GM19035 (cell line): Measurements from ENCODE around the gene CCDC116.
"Not testable (repeated sequence)": the region's sequence is repeated elsewhere in the genome, so short reads cannot be mapped to it uniquely, and the experiment has no call there.

ENCODE experiments used
- ATAC-seq: cut with Tn5 transposase; IDR thresholded peaks from one replicate; pipeline ENCODE4 v1.9.1; 2021; ENCODE audit not compliant: unreplicated experiment

The CCDC116 gene

GRCh38 chr22:21632237-21632895, at the start of gene CCDC116:
CCDC116 (plus strand) TSS chr22:21632760; CDS start chr22:21633182, 422 bp downstream.
- no peak for ATAC-seq

- ATAC-seq, result no peak
Observed at GRCh38 chr22:21582801-21583740, 49.5 kb upstream of the CCDC116 start.

GRCh38 chr22:21585389-21585788, 47.2 kb upstream of the CCDC116 start:
- ATAC-seq, result no peak

- ATAC-seq, result peak; percentile 83
Observed at GRCh38 chr22:21587803-21588611, 44.6 kb upstream of the CCDC116 start.

- ATAC-seq, result no peak
Observed at GRCh38 chr22:21589396-21589795, 43.2 kb upstream of the CCDC116 start.

GRCh38 chr22:21590809-21591641, 41.5 kb upstream of the CCDC116 start:
- ATAC-seq, result no peak

- no peak for ATAC-seq
Observed at GRCh38 chr22:21591695-21592094, 40.9 kb upstream of the CCDC116 start.

- no peak for ATAC-seq
Observed at GRCh38 chr22:21592422-21592821, 40.1 kb upstream of the CCDC116 start.

GRCh38 chr22:21593406-21594232, 38.9 kb upstream of the CCDC116 start:
- ATAC-seq, result no peak

GRCh38 chr22:21594865-21595452, 37.6 kb upstream of the CCDC116 start:
- no peak for ATAC-seq

- ATAC-seq, result not testable (repeated sequence)
Observed at GRCh38 chr22:21596356-21597135, 36.0 kb upstream of the CCDC116 start.

GRCh38 chr22:21598302-21598701, 34.3 kb upstream of the CCDC116 start:
- ATAC-seq, result no peak

GRCh38 chr22:21599053-21599893, 33.3 kb upstream of the CCDC116 start:
- no peak for ATAC-seq

GRCh38 chr22:21602579-21602978, 30.0 kb upstream of the CCDC116 start:
- no peak for ATAC-seq

- ATAC-seq, result no peak
Observed at GRCh38 chr22:21603973-21604372, 28.6 kb upstream of the CCDC116 start.

GRCh38 chr22:21605887-21606564, 26.5 kb upstream of the CCDC116 start:
- no peak for ATAC-seq

GRCh38 chr22:21606775-21607174, 25.8 kb upstream of the CCDC116 start:
- ATAC-seq, result no peak
